Measurements from ENCODE around the gene CNOT6.

- no peak for TF ChIP-seq SUZ12 (IDR thresholded peaks at IDR 0.05; ENCODE audit: extremely low read depth, insufficient read depth, insufficient read length)
- no peak for TF ChIP-seq ZNF274 (IDR thresholded peaks at IDR 0.05; ENCODE audit: low read depth, low read length)
Measured at GRCh38 chr5:180590543-180591310, 96.5 kb downstream of the CNOT6 start.

All from NT2/D1 (cell line).